Measurements from ENCODE around the gene RFC2.

The RFC2 gene

DNA sequence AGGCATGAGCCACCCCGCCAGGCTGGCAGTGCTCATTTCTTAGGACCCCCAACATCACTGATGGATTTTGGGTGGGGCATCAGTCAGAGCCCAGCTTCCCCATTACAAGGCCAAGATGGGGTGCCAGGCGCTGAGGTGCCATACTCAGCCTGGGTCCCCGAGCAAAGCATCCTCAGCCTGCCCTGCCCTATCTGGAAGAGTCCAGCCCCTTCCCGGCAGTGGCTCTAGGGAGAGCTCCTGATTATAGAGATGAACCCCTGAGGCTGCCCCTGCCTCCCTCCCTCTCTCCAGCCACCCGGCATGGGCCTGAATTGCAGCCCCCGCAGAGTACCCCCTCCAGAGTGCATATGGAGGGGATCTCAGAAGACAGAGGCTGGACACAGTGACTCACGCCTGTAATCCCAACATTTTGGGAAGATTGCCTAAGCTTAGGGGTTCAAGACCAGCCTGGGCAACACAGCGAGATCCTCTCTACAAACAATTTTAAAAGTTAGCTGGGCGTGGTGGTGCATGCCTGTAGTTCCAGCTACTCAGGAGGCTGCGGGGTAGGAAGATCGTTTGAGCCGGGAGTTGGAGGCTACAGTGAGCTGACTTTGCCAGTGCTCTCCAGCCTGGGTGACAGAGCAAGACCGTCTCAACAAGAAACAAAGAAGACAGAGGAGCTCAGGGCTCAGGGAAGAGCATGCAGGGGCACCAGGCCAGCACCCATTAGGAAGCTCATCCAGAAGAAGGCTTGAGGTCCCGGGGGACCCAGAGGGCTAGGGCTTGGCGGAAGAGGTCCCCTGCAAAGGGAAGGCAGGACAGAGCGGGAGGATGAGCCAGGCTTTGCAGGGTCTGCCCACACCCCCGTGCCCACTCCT, 31.1 kb downstream of the RFC2 start:
- no peak overlapping the region for H3K4me3 ChIP-seq (ENCODE audit: low read depth, low read length)
- DNase-seq (ENCODE audit: low read depth), result no peak
- TF ChIP-seq, protein P1, sequence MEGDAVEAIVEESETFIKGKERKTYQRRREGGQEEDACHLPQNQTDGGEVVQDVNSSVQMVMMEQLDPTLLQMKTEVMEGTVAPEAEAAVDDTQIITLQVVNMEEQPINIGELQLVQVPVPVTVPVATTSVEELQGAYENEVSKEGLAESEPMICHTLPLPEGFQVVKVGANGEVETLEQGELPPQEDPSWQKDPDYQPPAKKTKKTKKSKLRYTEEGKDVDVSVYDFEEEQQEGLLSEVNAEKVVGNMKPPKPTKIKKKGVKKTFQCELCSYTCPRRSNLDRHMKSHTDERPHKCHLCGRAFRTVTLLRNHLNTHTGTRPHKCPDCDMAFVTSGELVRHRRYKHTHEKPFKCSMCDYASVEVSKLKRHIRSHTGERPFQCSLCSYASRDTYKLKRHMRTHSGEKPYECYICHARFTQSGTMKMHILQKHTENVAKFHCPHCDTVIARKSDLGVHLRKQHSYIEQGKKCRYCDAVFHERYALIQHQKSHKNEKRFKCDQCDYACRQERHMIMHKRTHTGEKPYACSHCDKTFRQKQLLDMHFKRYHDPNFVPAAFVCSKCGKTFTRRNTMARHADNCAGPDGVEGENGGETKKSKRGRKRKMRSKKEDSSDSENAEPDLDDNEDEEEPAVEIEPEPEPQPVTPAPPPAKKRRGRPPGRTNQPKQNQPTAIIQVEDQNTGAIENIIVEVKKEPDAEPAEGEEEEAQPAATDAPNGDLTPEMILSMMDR (IDR thresholded peaks at IDR 0.05; ENCODE audit: low read depth, low read length, missing control alignments), result no peak

DNA sequence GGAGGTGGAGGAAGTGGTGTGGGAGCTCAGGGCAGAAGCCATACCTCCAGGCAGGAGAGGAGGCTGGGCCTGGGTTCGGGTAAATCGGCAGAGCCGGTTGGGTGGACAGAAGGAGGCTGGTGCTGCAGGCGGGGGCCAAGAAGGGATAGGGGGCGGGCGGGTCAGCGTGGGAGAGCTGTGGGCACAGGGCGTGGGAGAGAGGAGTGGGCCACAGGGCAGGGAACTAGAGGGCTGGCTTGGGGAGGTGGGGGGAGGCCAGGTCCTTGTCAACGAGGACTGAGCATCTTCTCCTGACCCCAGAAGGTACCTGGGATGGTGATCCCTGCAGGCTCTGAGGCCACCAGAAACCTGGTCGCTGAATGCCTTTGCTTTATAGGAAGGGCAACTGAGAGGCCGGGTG, 32.5 kb downstream of the RFC2 start:
- TF ChIP-seq, protein P1 (IDR thresholded peaks at IDR 0.05; ENCODE audit: low read depth, low read length, missing control alignments), result no peak
- DNase-seq (ENCODE audit: low read depth), result no peak
- H3K4me3 ChIP-seq (ENCODE audit: low read depth, low read length), result no peak overlapping the region

DNA sequence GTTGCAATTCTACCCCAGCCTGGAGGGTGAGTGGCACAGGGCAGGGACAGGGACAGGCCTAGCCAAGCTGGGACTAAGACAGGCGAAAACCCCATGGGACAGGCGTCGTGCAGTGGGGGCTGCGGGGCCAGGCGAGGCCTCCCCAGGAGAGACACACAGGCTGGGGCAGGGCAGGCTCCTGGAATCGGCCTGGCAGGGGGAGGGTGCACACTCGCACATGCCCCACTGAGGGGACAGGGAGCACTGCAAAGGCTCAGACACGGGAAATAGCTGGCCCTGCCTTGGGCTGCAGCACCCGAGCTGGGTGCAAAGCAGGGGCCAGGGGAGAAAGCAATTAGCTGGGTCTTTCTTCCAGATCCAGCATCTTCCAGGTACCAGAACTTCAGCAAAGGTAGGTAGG, 34.0 kb downstream of the RFC2 start:
- no peak for DNase-seq (ENCODE audit: low read depth)
- TF ChIP-seq, protein P1 (IDR thresholded peaks at IDR 0.05; ENCODE audit: low read depth, low read length, missing control alignments), result no peak
- no peak overlapping the region for H3K4me3 ChIP-seq (ENCODE audit: low read depth, low read length)

DNA sequence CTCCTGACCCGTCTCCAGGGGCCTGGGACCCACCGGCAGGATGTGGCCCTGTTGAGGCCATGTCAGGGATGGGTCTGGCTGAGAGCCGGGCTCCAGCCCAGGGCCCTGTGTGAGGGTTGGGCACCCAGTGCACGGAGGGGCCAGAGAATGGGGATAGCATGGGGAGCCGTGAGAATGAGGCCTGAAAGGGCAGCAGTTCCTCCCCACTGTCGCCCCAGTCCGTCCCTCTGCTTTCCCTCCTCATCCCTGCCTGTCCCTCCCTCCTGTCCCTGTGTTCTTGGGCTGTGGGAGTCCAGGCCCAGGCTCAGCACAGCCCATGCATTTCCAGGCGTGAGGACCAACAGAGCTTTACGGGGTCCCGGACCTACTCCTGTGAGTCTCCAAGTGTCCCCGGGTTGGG, 34.8 kb downstream of the RFC2 start:
- no peak for DNase-seq (ENCODE audit: low read depth)
- no peak overlapping the region for H3K4me3 ChIP-seq (ENCODE audit: low read depth, low read length)
- TF ChIP-seq, protein P1 (IDR thresholded peaks at IDR 0.05; ENCODE audit: low read depth, low read length, missing control alignments), result no peak

DNA sequence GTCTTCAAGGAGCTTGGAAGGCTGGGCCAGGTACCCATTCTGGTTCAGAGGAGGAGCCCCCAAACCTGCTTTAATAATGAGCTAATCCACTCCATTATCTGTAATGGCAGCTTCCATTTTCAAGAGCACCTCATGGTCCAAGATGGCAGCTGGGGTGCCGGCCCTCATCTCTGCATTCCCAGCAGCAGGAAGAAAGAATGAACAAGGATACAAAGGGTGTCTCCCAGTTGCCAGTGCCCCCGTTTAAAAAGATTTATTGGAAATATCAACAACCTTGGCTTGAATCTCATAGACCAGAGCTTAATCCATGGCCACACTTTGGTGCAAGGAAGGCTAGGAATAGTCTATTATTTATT, 35.9 kb downstream of the RFC2 start:
- H3K4me3 ChIP-seq (ENCODE audit: low read depth, low read length), result no peak overlapping the region
- TF ChIP-seq, protein P1 (IDR thresholded peaks at IDR 0.05; ENCODE audit: low read depth, low read length, missing control alignments), result no peak
- DNase-seq (ENCODE audit: low read depth), result no peak

DNA sequence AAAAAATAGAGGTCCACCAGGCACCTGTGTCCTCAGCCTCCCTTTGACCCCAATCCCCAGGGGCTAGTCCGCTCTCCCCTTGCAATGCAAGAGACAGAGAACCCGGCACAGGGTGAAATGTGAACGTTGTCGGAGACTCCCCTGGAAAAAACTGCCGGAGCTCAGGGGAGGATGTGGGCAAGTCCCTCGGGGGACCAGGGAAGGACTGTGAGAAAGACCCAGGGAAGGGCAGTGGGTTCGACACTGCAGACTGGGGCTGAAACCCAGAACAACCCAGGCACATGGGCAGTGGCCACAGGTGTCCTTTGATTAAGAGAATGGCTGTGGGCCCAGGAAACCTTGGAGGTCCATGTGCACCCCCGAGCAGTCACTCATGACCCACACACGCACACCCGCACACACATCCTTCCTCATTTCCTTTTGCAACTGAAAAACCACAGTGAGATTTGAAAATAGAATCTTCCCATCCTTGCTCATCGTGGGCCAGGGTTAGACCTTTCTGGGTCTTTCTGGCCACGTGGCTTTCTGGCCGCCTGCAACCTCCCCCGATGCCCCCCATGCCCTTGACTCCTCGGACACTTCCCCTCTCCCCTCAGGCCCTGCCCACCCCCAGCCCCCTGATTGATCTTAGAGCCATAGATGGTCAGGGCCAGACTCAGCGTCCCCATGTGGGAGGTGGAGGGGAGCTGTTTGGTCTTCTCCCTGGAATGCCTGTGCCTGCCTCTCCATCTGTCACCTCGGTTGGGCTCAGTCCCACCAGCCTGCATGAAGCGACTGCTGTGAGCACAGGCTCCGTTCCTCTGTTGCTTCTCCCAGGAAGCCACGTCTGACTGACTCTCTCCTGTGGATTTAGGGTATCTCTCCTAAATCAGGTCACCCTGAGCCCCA, 36.5 kb downstream of the RFC2 start:
- TF ChIP-seq, protein P1 (IDR thresholded peaks at IDR 0.05; ENCODE audit: low read depth, low read length, missing control alignments), result no peak
- no peak overlapping the region for H3K4me3 ChIP-seq (ENCODE audit: low read depth, low read length)
- DNase-seq (ENCODE audit: low read depth), result peak; percentile 66

All from GM12864 (cell line).